ENCODE results near the gene ANKRD61.
A peak's percentile ranks its signal among the peaks of the same experiment; 100 is the strongest.
"Not testable (repeated sequence)": the region's sequence is repeated elsewhere in the genome, so short reads cannot be mapped to it uniquely, and the experiment has no call there.

The ANKRD61 gene

DNA sequence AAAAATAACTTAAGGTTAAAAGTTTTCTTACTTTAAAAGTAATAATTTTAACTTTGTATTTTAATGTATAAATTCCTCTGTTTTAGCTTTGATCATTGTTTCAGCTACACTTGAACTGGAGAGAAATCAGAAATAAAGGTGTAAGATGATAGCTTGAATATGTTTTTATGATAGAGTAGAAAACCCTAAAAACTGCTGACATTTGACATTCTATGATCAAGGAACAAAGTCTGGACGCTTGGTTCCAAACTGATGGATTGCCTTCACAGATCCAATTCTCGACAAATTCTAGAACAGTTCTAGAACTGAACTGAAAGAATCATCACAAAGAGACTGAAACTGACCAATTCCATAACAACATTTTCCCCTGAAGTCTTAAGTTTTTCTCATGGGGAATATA lies at the start of gene ANKRD61:
Gene ANKRD61 (plus strand): TSS at position 389 of the 400 bp plus-strand sequence. CDS start 0 bp downstream, at position 389.
- DNase-seq = no peak

DNA sequence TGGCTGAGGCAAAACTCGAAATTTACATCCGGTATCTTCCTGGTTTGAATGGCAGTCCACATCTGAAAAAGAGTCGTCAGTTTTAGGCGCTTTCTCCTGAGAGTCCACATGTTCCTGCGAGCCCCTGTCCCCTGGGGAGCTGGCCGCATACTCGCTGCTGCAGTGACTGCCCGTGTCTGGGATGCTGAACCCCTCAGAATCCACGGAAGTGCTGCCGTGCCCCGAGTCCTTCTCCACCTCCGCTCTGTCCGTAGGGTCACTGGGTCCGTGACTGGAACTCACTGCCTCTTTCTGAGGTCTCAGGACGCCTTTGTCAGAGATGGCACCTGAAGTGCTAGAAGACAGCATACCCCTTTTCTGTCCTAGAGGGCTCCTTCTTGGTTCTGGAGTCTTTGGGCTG lies 44.1 kb upstream of the ANKRD61 start:
- DNase-seq = not testable (repeated sequence)

DNA sequence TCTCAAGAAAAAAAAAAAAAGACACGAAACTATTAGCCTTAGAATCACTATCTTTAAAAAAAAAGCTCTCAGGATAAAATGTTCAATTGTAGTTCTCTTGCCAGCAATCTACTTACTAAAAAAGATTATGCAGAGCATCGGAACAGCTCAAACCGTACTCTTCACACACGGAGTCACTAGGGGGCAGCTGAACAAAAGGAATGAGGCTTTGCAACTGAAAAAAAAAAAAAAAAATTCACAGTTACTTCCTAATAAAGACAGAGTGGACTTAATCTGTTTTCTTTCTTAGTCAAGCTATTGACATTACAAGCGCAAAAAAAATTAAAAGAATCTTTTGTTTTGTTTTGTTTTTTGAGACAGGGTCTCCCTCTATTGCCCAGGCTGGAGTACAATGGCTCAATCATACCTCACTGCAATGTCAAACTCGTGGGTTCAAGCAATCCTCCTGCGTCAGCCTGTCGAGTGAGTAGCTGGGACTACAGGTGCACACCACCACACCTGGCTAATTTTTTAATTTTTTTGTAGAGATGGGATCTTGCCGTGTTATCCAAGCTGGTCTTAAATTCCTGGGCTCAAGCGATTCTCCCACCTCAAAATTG lies 33.9 kb upstream of the ANKRD61 start:
- DNase-seq = peak; percentile 61

DNA sequence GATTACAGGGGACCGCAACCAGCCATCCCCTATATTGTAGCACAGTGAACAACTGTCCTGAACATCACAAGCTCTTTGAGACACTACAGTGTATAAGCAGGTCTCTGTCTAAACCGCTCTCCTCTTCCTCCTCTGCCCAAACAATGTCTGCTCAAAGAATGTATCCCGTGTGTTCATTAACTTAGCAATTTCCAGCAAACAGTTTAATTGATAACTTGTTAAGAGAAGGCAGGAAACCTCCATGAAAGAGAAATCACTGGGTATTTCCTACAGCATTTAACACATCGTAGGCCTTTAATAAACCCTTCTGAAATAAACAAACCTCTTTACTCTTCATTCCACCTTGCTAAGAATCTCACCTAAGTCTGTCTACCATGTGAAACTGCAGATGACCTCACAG lies 23.8 kb upstream of the ANKRD61 start:
- no peak for DNase-seq

DNA sequence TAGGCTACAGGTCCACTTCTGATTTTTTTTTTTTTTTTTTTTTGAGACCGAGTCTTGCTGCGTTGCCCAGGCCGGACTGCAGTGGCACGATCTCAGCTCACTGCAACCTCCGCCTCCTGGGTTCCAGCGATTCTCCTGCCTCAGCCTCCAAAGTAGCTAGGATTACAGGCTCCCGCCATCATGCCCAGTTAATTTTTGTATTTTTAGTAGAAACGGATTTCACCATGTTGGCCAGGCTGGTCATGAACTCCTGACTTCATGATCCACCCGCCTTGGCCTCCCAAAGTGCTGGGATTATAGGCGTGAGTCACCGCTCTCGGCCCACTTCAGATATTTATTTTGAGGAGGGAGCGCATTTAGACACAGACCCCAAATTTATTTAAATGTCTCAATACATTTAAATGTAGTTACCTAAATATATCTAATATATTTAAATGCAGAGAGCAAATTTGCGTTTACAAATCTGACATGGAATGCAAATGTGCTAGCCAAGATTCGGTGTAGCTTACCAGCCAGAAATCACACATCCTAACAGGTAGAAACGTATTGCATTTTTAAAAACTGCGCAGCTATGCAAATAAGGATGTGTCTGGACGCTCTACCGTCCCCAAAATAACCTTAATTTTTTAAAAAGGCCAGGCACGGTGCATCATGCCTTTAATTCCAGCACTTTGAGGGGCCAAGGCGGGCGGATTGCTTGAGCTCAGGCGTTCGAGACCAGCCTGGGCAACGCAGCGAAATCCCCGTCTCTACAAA lies 23.2 kb upstream of the ANKRD61 start:
- not testable (repeated sequence) for DNase-seq

DNA sequence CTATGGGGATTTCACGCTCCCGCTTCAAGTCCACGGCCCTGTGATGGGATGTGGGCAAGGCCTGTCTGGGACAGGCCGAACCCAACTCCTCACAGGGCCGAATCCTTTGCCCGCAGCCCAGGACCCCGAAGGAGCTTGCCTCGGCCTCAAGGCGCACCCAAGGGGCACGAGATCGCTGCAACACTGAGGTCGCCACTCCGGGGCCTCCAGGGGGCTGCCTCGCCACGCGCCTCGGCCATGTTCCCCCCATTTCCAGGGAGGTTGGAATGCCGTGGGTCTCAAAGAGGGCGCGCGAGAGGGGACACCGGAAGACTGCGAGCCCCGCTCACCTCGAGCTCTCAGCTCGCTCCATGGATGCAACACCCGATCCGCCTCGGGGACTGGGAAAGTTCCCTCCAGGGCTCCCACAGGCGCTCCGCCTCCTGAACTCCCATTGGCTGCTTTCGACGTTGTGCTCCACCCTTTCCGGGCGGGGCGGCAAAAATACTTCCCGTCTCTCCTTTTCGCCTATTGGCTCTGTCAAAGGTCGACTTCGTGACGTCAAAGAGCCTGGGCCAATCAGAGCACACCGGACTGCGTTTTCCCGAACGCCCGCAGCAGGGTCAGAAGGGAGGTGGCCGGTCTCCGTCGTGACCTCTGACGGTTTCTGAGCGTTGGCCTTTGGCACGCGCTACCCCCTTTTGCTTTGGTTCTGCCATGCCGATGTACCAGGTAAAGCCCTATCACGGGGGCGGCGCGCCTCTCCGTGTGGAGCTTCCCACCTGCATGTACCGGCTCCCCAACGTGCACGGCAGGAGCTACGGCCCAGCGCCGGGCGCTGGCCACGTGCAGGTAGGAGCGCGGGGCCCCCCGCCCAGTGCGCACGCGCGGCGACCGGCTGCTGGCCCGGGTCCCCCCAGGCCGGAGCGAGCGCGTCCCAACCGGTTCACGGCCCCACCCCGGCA lies 22.2 kb upstream of the ANKRD61 start, which contains the start of the genes AIMP2 and PMS2:
Gene AIMP2 (plus strand): TSS at position 605 of the 944 bp plus-strand sequence. CDS start 92 bp downstream, at position 697.
Gene PMS2 (minus strand): TSS at position 382 of the 944 bp plus-strand sequence. CDS start 30 bp downstream, at position 352.
- peak; percentile 99 for DNase-seq

- DNase-seq = not testable (repeated sequence)
These were observed 20.8 kb upstream of the ANKRD61 start for GRCh38 chr7:6010370-6010769.

DNA sequence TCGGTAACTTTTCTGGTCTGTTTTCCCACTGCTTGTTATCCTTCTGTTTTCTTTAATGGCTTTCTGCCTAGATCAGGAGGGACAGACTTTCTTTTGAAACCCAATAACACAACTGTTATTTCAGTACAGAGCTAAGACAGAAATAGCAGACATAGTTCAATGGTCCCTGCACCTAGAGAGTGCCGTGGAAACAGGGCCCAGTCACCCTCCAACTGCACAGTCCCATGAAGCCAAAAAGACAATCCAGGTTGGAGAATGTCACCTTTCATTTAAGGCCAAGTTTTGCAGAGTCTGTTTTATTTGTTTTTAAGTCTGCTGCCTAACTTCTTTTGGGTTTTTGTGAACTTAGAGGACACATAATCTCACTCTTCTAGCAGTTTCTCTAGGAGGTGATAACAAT lies 19.6 kb upstream of the ANKRD61 start:
- DNase-seq = no peak

- DNase-seq = no peak
These were observed 18.6 kb upstream of the ANKRD61 start for GRCh38 chr7:6012355-6013104.

GRCh38 chr7:6015917-6016652 lies 15.1 kb upstream of the ANKRD61 start:
- no peak for DNase-seq

GRCh38 chr7:6016653-6016966 lies 14.6 kb upstream of the ANKRD61 start:
- DNase-seq = no peak

DNA sequence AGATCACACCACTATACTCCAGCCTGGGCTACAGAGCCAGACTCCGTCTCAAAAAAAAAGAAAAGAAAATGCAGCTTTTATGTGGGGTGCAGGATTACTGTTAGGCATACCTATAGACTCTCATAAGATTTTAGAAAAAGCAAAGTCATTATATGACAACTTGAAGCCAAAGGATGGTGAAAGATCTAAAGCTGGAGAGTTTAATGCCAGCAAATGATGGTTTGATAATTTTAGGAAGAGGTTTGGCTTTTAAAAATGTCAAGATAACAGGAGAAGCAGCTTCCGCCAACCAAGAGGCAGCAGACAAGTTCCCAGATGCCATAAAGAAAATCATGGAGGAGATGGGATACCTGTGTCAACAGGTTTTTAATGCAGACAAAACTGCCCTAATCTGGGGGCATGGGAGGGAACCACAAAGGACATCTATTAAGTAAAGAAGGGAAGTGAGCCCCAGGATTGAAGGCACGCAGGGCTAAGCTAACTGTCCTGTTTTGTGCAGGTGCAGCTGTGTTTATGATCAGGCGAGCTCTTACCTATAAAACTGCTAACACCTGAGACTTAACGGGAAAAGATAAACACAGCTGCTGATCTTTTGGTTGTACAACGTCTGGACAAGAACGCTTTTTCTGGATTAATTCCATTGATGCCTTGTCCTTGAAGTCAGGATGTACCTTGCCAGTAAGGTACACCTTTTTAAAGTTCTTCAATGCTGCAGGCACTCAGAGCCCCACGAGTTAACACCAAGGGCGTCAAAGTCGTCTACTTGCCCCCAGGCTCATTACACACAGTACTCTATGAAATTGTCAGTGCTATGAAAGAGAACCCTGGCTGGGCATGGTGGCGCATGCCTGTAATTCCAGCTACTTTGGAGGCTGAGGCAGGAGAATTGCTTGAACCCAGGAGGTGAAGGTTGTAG lies 10.5 kb upstream of the ANKRD61 start:
- DNase-seq = peak; percentile 38

- DNase-seq = no peak
These were observed 8.5 kb upstream of the ANKRD61 start for GRCh38 chr7:6022707-6023106.

- no peak for DNase-seq
These were observed 7.2 kb upstream of the ANKRD61 start for GRCh38 chr7:6023974-6024435.

- DNase-seq = peak; percentile 85
These were observed 5.0 kb upstream of the ANKRD61 start for GRCh38 chr7:6026011-6026819.

DNA sequence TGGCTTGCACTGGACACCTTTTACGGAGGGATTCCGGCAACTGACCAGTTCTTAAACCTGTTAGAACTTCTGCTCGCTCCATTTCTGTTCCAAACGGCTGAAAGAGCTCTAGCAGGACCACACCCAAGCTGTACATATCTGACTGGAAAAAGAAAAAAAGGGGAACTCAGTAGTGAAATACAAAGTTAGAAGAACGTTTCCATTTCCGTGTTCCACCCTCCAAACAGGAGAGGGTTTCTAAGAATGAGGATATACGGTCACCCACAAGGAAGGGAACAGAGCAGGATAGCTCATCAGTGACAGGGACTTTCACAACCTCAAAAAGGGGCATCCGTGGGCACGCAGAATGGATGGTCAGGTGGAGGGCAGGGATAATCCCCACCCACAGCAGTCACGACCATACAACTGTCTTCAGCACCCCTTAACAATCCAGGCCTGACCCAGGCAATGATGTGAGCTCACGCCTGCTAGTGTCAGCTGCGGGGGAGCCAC lies 4.3 kb upstream of the ANKRD61 start:
- DNase-seq = no peak

GRCh38 chr7:6027806-6028365 lies 3.3 kb upstream of the ANKRD61 start:
- DNase-seq = no peak

GRCh38 chr7:6028563-6028962 lies 2.6 kb upstream of the ANKRD61 start:
- DNase-seq = no peak

DNA sequence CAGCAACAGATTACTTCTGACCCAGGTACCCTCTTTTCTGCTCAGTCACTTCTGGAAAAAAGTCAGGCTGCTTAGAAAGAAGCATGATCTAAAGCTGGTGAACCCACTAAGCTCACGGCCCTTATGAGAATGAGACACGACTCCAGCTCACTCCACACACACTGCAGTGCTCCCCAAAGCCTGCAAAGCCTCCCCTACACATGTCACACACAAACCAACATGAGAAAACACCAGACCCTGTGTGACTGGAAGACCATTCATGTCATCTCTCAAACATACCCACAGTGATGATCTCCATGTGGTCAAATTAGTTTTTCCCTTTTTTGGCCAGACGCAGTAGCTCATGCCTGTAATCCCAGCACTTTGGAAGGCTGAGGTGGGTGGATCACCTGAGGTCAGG lies 391 bp downstream of the ANKRD61 start:
- no peak for DNase-seq
